GM12878 (cell line): ENCODE measurements around the gene LIF. TPM values are rescaled to one million over a fixed set of nuclear protein-coding genes. Genes with fewer than 3 reads are reported as not detected.

ENCODE experiments used
- ATAC-seq: fragments of 200-7000 bp; cut with Tn5 transposase; 3 replicates; pipeline ENCODE4 v1.9.1; 2020; ENCODE audit warnings: mild to moderate bottlenecking, moderate library complexity
- BruUV-seq: library from RNA; stranded (reverse); fragments of 400-500 nt; replicated peaks from 2 replicates; lab custom pipeline; 2021; lab: Mats Ljungman, UMichigan
- CTCF ChIA-PET: fragments of 300-600 bp; sonication (Branson Sonifier 250); formaldehyde crosslinking; extraction: SDS; loops from one replicate; lab custom pipeline; 2021; ENCODE audit warnings: inconsistent platforms; lab: Yijun Ruan, JAX
- POLR2A ChIA-PET: fragments of 350-600 bp; formaldehyde crosslinking; extraction: SDS; loops from one replicate; lab custom pipeline; 2021; ENCODE audit warnings: inconsistent platforms; lab: Charles Lee
- RAD21 ChIA-PET: fragments of 300-600 bp; sonication (Branson Sonifier 250); formaldehyde crosslinking; loops from one replicate; lab custom pipeline; 2023; ENCODE audit warnings: antibody characterized with exemption; ENCODE audit not compliant: unreplicated experiment; lab: Charles Lee
- SMC1A ChIA-PET: fragments of 300-600 bp; sonication (Branson Sonifier 250); formaldehyde crosslinking; loops from one replicate; lab custom pipeline; 2023; ENCODE audit not compliant: unreplicated experiment, uncharacterized antibody; lab: Charles Lee
- DNase-seq: peaks from one replicate; pipeline ENCODE4 v3.0.0-alpha.2; 2011; ENCODE audit warnings: low read depth, low spot score
- FAIRE-seq: peaks from 3 replicates; lab custom pipeline; 2011; peaks lifted over from hg19 to GRCh38; lab: Jason Lieb, UNC
- H2AFZ ChIP-seq: 2 replicates; pipeline ENCODE4 v1.6.0; 2011; ENCODE audit warnings: low read depth, low read length, control low read depth; ENCODE audit not compliant: control insufficient read depth
- H3K27ac ChIP-seq: 2 replicates; pipeline ENCODE4 v1.5.1; 2011; ENCODE audit warnings: control low read depth; ENCODE audit not compliant: control insufficient read depth, insufficient read depth
- H3K27me3 ChIP-seq, 2 experiments: replicated peaks in 1 of 2; 2 replicates each; pipeline versions ENCODE4 v1.6.0 to v1.6.1; 2011; ENCODE audit warnings: low read length in 1 of 2; ENCODE audit not compliant: control insufficient read depth in 2 of 2, insufficient read depth in 2 of 2
- H3K36me3 ChIP-seq, 2 experiments: 2 replicates each; pipeline ENCODE4 v1.5.1; 2011; ENCODE audit warnings: low read length in 1 of 2; ENCODE audit not compliant: control insufficient read depth in 2 of 2, insufficient read depth in 2 of 2
- H3K4me1 ChIP-seq: 2 replicates; pipeline ENCODE4 v1.6.1; 2011; ENCODE audit warnings: mild to moderate bottlenecking, low read length, moderate library complexity, mixed read lengths; ENCODE audit not compliant: control insufficient read depth, insufficient read depth
- H3K4me2 ChIP-seq: 2 replicates; pipeline ENCODE4 v1.6.0; 2011; ENCODE audit warnings: control low read depth; ENCODE audit not compliant: control insufficient read depth, insufficient read depth
- H3K4me3 ChIP-seq: fragments of 200-600 bp; sonication (generic); 2 replicates; pipeline ENCODE4 v1.5.1; 2016
- H3K79me2 ChIP-seq: 2 replicates; pipeline ENCODE4 v1.6.0; 2011; ENCODE audit warnings: low read length; ENCODE audit not compliant: control insufficient read depth, insufficient read depth
- H3K9ac ChIP-seq: 2 replicates; pipeline ENCODE4 v1.8.0; 2011; ENCODE audit warnings: low read length, control low read depth, mixed read lengths; ENCODE audit not compliant: control insufficient read depth, insufficient read depth
- H3K9me3 ChIP-seq: replicated peaks from 3 replicates; pipeline ENCODE4 v1.5.1; 2011; ENCODE audit warnings: mild to moderate bottlenecking, low read length; ENCODE audit not compliant: control insufficient read depth, insufficient read depth
- H4K20me1 ChIP-seq: 2 replicates; pipeline ENCODE4 v1.6.0; 2011; ENCODE audit not compliant: control insufficient read depth, insufficient read depth
- ATF7 ChIP-seq: fragments of 450-650 bp; IDR thresholded peaks from 2 replicates; pipeline ENCODE4 v1.6.1; 2016; ENCODE audit warnings: low read depth, mild to moderate bottlenecking
- GATAD2B ChIP-seq: fragments of 450-650 bp; conservative IDR thresholded peaks from 2 replicates; pipeline ENCODE4 v1.6.1; 2017; ENCODE audit warnings: low read depth, mild to moderate bottlenecking, moderate library complexity
- KDM1A ChIP-seq: fragments of 200-600 bp; sonication (generic); IDR thresholded peaks from 2 replicates; pipeline ENCODE4 v1.6.1; 2016; ENCODE audit warnings: borderline replicate concordance
- NBN ChIP-seq: fragments of 450-650 bp; IDR thresholded peaks from 2 replicates; pipeline ENCODE4 v1.6.1; 2016
- RUNX3 ChIP-seq: IDR thresholded peaks from 2 replicates; pipeline ENCODE4 v1.6.1; 2012; ENCODE audit warnings: low read length, inconsistent platforms
- TCF7 ChIP-seq: IDR thresholded peaks from 2 replicates; pipeline ENCODE4 v1.6.1; 2014; ENCODE audit warnings: antibody characterized with exemption, borderline replicate concordance
- WGBS: methylation state at CpG from one replicate; pipeline ENCODE4 v1.1.6; 2016; ENCODE audit warnings: low lambda C conversion rate; ENCODE audit not compliant: insufficient replicate concordance, insufficient coverage; ENCODE audit errors: missing lambda C conversion rate; 5-methylcytosine and 5-hydroxymethylcytosine counted together
- in situ Hi-C: fragments of 300-500 bp; cut with MboI; formaldehyde crosslinking; loops from 9 replicates; pipeline ENCODE4 v1.14.3; 2018; ENCODE audit warnings: mixed read lengths
- intact Hi-C: fragments of 100-400 bp; cut with micrococcal nuclease; formaldehyde crosslinking; loops from one replicate; pipeline ENCODE4 v1.14.2; 2022; ENCODE audit not compliant: unreplicated experiment
- polyA plus RNA-seq, 11 experiments: library from polyadenylated mRNA; depleted of rRNA in 4 of 11; unstranded in 6 of 11; stranded (reverse) in 5 of 11; fragments of >200 nt; fragmentation: Nextera tagmentation in 4 of 11; fragmentation: Illumina TruSeq in 1 of 11; extraction: Ambion mirVana in 4 of 11; extraction: Trizol in 1 of 11; gene quantifications; 1 replicate in 1 of 11; 2 replicates in 10 of 11; pipeline versions ENCODE4 v1.2.1 to v1.2.3, GENCODE V29; 2011 to 2016; ENCODE audit warnings: inconsistent platforms in 2 of 11, missing spikeins in 2 of 11, low read depth in 1 of 11
- total RNA-seq, 4 experiments: library from RNA; depleted of rRNA in 3 of 4; stranded (reverse); fragments of >200 nt in 3 of 4; fragmentation: Illumina TruSeq in 1 of 4; extraction: Trizol in 1 of 4; gene quantifications; 2 replicates each; pipeline versions ENCODE4 v1.2.1 to v1.2.3, GENCODE V29; 2013 to 2021
- TF ChIP-seq, protein P1 (sequence below): fragments of 150-350 bp; IDR thresholded peaks from 2 replicates; pipeline ENCODE4 v1.6.1; 2016; ENCODE audit warnings: low read depth, low read length
- TF ChIP-seq, protein P2 (sequence below): IDR thresholded peaks from 2 replicates; pipeline ENCODE4 v1.6.1; 2011; ENCODE audit warnings: low read depth, low read length, improper control_type of control experiment, borderline replicate concordance
- TF ChIP-seq, protein P3 (sequence below): fragments of 450-650 bp; IDR thresholded peaks from 2 replicates; pipeline ENCODE4 v1.6.1; 2016; ENCODE audit warnings: mild to moderate bottlenecking
- TF ChIP-seq, protein P4 (sequence below): fragments of 450-650 bp; IDR thresholded peaks from 2 replicates; pipeline ENCODE4 v1.6.1; 2018; ENCODE audit warnings: mild to moderate bottlenecking, low read depth, moderate library complexity; ENCODE audit not compliant: partially characterized antibody

Gene LIF
- total and polyA plus RNA-seq, 10 of the 15 experiments (the other 5 are each of a cell fraction or from before 2014, with no cell fraction given), result 0.05 to 3.4 (median 0.97) TPM

DNA sequence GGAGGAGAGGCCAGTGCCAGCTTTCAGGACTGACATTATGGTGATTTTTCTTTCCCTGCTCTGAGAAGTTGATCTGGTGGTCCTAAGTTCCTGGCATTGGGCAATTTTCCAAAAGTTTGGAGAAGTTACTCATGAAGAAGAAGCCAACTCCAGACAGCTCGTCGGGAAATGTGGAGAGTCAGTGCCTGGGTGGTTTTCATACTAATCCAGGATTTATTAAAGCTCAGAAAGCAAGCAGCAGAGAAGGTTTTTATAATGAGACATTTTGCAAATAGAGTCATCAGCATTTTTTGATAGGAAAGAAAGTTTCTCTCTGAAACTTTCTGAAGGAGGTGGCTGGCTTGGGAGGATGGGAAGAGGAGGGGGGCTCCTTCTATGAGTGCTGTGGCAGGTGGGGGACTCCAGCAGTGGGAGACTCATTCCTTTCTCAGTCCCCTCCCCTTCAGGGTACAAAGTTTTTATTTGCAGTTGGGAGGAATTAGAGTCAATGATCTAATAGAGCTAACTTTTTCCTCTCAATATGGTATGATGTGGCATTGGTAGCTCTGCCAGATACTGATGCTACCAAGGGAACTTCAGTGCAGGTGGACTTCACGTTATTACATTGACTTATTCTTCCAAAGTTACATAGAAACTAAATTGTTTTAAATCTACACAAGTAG, 55.4 kb downstream of the LIF start:
- H3K4me3 ChIP-seq, result no peak overlapping the region
- H3K36me3 ChIP-seq, result no peaks in the 10 kb centered on the region
- ChIA-PET SMC1A (interaction anchor here (0.7 to 2.2 kb wide), 7 partner anchors 8 to 79 kb away, joined by 3 to 9 read pairs (median 4); no protein-coding TSS in a partner anchor), POLR2A (no interaction called here), CTCF (interaction anchor here (0.8 to 2.0 kb wide), 3 partner anchors 9 to 83 kb away, joined by 3 to 7 read pairs (median 4); no protein-coding TSS in a partner anchor), RAD21 (interaction anchor here (1.5 to 1.6 kb wide), 2 partner anchors 13 to 64 kb away, joined by 3 to 4 read pairs; no protein-coding TSS in a partner anchor)
- no peaks in the 10 kb centered on the region for H3K79me2 ChIP-seq
- no peak overlapping the region for H3K27ac ChIP-seq
- H3K9ac ChIP-seq, result no peak overlapping the region
- no peak overlapping the region for H3K4me2 ChIP-seq
- intact Hi-C loops (no loop called here), in situ Hi-C loops (no loop called here)
- ATAC-seq, result no peak
- TF ChIP-seq TCF7 (no peak), NBN (no peak), KDM1A (no peak), GATAD2B (no peak), RUNX3 (no peak), ATF7 (no peak)
- TF ChIP-seq, protein P1, sequence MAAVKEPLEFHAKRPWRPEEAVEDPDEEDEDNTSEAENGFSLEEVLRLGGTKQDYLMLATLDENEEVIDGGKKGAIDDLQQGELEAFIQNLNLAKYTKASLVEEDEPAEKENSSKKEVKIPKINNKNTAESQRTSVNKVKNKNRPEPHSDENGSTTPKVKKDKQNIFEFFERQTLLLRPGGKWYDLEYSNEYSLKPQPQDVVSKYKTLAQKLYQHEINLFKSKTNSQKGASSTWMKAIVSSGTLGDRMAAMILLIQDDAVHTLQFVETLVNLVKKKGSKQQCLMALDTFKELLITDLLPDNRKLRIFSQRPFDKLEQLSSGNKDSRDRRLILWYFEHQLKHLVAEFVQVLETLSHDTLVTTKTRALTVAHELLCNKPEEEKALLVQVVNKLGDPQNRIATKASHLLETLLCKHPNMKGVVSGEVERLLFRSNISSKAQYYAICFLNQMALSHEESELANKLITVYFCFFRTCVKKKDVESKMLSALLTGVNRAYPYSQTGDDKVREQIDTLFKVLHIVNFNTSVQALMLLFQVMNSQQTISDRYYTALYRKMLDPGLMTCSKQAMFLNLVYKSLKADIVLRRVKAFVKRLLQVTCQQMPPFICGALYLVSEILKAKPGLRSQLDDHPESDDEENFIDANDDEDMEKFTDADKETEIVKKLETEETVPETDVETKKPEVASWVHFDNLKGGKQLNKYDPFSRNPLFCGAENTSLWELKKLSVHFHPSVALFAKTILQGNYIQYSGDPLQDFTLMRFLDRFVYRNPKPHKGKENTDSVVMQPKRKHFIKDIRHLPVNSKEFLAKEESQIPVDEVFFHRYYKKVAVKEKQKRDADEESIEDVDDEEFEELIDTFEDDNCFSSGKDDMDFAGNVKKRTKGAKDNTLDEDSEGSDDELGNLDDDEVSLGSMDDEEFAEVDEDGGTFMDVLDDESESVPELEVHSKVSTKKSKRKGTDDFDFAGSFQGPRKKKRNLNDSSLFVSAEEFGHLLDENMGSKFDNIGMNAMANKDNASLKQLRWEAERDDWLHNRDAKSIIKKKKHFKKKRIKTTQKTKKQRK, result no peak
- TF ChIP-seq, protein P2, sequence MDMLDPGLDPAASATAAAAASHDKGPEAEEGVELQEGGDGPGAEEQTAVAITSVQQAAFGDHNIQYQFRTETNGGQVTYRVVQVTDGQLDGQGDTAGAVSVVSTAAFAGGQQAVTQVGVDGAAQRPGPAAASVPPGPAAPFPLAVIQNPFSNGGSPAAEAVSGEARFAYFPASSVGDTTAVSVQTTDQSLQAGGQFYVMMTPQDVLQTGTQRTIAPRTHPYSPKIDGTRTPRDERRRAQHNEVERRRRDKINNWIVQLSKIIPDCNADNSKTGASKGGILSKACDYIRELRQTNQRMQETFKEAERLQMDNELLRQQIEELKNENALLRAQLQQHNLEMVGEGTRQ, result no peak
- TF ChIP-seq, protein P3, sequence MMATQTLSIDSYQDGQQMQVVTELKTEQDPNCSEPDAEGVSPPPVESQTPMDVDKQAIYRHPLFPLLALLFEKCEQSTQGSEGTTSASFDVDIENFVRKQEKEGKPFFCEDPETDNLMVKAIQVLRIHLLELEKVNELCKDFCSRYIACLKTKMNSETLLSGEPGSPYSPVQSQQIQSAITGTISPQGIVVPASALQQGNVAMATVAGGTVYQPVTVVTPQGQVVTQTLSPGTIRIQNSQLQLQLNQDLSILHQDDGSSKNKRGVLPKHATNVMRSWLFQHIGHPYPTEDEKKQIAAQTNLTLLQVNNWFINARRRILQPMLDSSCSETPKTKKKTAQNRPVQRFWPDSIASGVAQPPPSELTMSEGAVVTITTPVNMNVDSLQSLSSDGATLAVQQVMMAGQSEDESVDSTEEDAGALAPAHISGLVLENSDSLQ, result no peak
- TF ChIP-seq, protein P4, sequence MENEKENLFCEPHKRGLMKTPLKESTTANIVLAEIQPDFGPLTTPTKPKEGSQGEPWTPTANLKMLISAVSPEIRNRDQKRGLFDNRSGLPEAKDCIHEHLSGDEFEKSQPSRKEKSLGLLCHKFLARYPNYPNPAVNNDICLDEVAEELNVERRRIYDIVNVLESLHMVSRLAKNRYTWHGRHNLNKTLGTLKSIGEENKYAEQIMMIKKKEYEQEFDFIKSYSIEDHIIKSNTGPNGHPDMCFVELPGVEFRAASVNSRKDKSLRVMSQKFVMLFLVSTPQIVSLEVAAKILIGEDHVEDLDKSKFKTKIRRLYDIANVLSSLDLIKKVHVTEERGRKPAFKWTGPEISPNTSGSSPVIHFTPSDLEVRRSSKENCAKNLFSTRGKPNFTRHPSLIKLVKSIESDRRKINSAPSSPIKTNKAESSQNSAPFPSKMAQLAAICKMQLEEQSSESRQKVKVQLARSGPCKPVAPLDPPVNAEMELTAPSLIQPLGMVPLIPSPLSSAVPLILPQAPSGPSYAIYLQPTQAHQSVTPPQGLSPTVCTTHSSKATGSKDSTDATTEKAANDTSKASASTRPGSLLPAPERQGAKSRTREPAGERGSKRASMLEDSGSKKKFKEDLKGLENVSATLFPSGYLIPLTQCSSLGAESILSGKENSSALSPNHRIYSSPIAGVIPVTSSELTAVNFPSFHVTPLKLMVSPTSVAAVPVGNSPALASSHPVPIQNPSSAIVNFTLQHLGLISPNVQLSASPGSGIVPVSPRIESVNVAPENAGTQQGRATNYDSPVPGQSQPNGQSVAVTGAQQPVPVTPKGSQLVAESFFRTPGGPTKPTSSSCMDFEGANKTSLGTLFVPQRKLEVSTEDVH, result no peak
- H2AFZ ChIP-seq, result no peak overlapping the region
- no TSS peak for BruUV-seq
- H3K27me3 ChIP-seq, result no peaks in the 10 kb centered on the region
- no peaks in the 10 kb centered on the region for H4K20me1 ChIP-seq
- 48% methylated on average over 3 of the region's 3 CpGs for WGBS
- no peaks in the 10 kb centered on the region for H3K9me3 ChIP-seq
- peaks cover 6% of the 10 kb centered on the region for H3K4me1 ChIP-seq
- no peak for FAIRE-seq
- no peak for DNase-seq
